Psoas muscle (tissue), 8 donors: ENCODE data around the gene CHMP6. TPM values are rescaled to one million over a fixed set of nuclear protein-coding genes. Genes with fewer than 3 reads are reported as not detected.

Experiments
- ATAC-seq, 4 donors: fragments of 200-7000 bp; cut with Tn5 transposase; one replicate each; pipeline ENCODE4 v1.9.1; 2020; ENCODE audit warnings: moderate library complexity in 3 of 4, mild to moderate bottlenecking in 2 of 4
- DNase-seq, 2 donors: peaks; one replicate each; pipeline ENCODE4 v3.0.0-alpha.2; 2020
- H3K27ac ChIP-seq: fragments of 200-600 bp; one replicate; pipeline ENCODE4 v1.8.0; 2022
- H3K27me3 ChIP-seq, 3 donors: fragments of 200-600 bp in 1 of 3; one replicate each; pipeline versions ENCODE4 v1.6.1 to v1.8.0; 2013 to 2022; ENCODE audit warnings: low read length in 2 of 3, mild to moderate bottlenecking in 2 of 3, moderate library complexity in 1 of 3; ENCODE audit not compliant: insufficient read depth in 3 of 3
- H3K36me3 ChIP-seq, 2 donors: fragments of 200-600 bp in 1 of 2; one replicate each; pipeline versions ENCODE4 v1.6.1 to v1.8.0; 2013 to 2022; ENCODE audit warnings: low read depth in 1 of 2, mild to moderate bottlenecking in 1 of 2, moderate library complexity in 1 of 2; ENCODE audit not compliant: insufficient read depth in 1 of 2
- H3K4me1 ChIP-seq: fragments of 200-600 bp; one replicate; pipeline ENCODE4 v1.8.0; 2022
- H3K4me3 ChIP-seq: fragments of 200-600 bp; one replicate; pipeline ENCODE4 v1.8.0; 2022; ENCODE audit warnings: mild to moderate bottlenecking
- H3K9me3 ChIP-seq: fragments of 200-600 bp; one replicate; pipeline ENCODE4 v1.8.0; 2022
- WGBS, 3 donors: extraction: QIAGEN DNeasy Blood & Tissue Kit; methylation state at CpG; one replicate each; pipeline versions ENCODE4 v1.1.6 to v1.1.7; 2013; 5-methylcytosine and 5-hydroxymethylcytosine counted together
- intact Hi-C, 2 donors: fragments of 100-400 bp; cut with DNase I; formaldehyde crosslinking; loops; one replicate each; pipeline versions ENCODE4 v1.11.0 to v1.14.2; 2022
- polyA plus RNA-seq, 3 donors: library from polyadenylated mRNA; stranded (reverse); fragments of 200-250 nt; gene quantifications; one replicate each; pipeline ENCODE4 v1.2.3, GENCODE V29; 2013
- total RNA-seq, 4 donors: library from RNA; stranded (reverse); fragmentation: NEBNext Ultra II Directional in 2 of 4; extraction: Animal tissue kit (Norgen Biotek cat#: 25700) in 2 of 4; gene quantifications; one replicate each; pipeline versions ENCODE4 v1.2.1 to v1.2.4, GENCODE V29; 2021 to 2023
- TF ChIP-seq, protein P1 (sequence below): fragments of 200-600 bp; IDR thresholded peaks from one replicate; pipeline ENCODE4 v1.8.0; 2022; ENCODE audit warnings: antibody characterized with exemption
- donor health status: healthy with polysubstance abuse.
- donor health status: DM: no; HTN: no; CAD: no; lungs with moderate emphysema.
- donor health status: Bipolar disorder and iron deficiency.
- donor health status: healthy.
- donor health status: DM: yes; HTN: yes; CAD: no.
- donor health status: DM: no; HTN: no; CAD: no.
- donor health status: DM: no; HTN: no; CAD: no.
- donor health status: DM: yes; HTN: yes; CAD: no.

Gene CHMP6
- total and polyA plus RNA-seq, 7 donors: 32.0 to 53.2 (median 36.9) TPM

- H3K36me3 ChIP-seq: no peaks in the 10 kb centered on the region
- peaks cover 0 to 9% (median 3%) of the 10 kb centered on the region in 3 donors for H3K27me3 ChIP-seq
- H3K4me3 ChIP-seq: no peak overlapping the region
- no peak overlapping the region for H3K27ac ChIP-seq
- intact Hi-C loops: loop anchor here in 1 of 2 donors (10.0 kb wide), 1 partner anchor 112 kb away; no protein-coding TSS in a partner anchor
- H3K4me1 ChIP-seq: no peaks in the 10 kb centered on the region
- H3K9me3 ChIP-seq: no peaks in the 10 kb centered on the region
- TF ChIP-seq, protein P1, sequence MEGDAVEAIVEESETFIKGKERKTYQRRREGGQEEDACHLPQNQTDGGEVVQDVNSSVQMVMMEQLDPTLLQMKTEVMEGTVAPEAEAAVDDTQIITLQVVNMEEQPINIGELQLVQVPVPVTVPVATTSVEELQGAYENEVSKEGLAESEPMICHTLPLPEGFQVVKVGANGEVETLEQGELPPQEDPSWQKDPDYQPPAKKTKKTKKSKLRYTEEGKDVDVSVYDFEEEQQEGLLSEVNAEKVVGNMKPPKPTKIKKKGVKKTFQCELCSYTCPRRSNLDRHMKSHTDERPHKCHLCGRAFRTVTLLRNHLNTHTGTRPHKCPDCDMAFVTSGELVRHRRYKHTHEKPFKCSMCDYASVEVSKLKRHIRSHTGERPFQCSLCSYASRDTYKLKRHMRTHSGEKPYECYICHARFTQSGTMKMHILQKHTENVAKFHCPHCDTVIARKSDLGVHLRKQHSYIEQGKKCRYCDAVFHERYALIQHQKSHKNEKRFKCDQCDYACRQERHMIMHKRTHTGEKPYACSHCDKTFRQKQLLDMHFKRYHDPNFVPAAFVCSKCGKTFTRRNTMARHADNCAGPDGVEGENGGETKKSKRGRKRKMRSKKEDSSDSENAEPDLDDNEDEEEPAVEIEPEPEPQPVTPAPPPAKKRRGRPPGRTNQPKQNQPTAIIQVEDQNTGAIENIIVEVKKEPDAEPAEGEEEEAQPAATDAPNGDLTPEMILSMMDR: no peak
- 80 to 83% (median 81%) methylated on average over 3 of the region's 3 CpGs for WGBS, 3 donors
- no peak for ATAC-seq
- DNase-seq: no peak
Observed at GRCh38 chr17:80976701-80977100, 14.9 kb upstream of the CHMP6 start.

GRCh38 chr17:80977172-80977571, 14.5 kb upstream of the CHMP6 start:
- intact Hi-C loops: loop anchor here in 1 of 2 donors (10.0 kb wide), 1 partner anchor 112 kb away; no protein-coding TSS in a partner anchor
- 92 to 95% (median 94%) methylated on average over 4 of the region's 4 CpGs for WGBS, 3 donors
- Histone ChIP-seq H3K27me3 (peaks cover 0 to 7% (median 3%) of the 10 kb centered on the region in 3 donors), H3K36me3 (no peaks in the 10 kb centered on the region), H3K4me3 (no peak overlapping the region), H3K4me1 (no peaks in the 10 kb centered on the region), H3K27ac (no peak overlapping the region), H3K9me3 (no peaks in the 10 kb centered on the region)
- ATAC-seq (no peak), DNase-seq (no peak)
- TF ChIP-seq, protein P1: no peak

- no peaks in the 10 kb centered on the region for H3K4me1 ChIP-seq
- intact Hi-C loops: loop anchor here in 1 of 2 donors (10.0 kb wide), 1 partner anchor 114 kb away; no protein-coding TSS in a partner anchor
- ATAC-seq: no peak
- H3K27me3 ChIP-seq: peaks cover 0 to 7% (median 3%) of the 10 kb centered on the region in 3 donors
- H3K36me3 ChIP-seq: no peaks in the 10 kb centered on the region
- H3K4me3 ChIP-seq: no peak overlapping the region
- peak in 1 of 2 donors; percentile 45 for DNase-seq
- WGBS, 3 donors: 71 to 74% (median 73%) methylated on average over 31 of the region's 31 CpGs
- H3K9me3 ChIP-seq: no peaks in the 10 kb centered on the region
- H3K27ac ChIP-seq: no peak overlapping the region
- TF ChIP-seq, protein P1: no peak
Observed at GRCh38 chr17:80978499-80979497, 12.8 kb upstream of the CHMP6 start.

GRCh38 chr17:80979547-80980378, 11.9 kb upstream of the CHMP6 start:
- ATAC-seq (no peak), DNase-seq (no peak)
- intact Hi-C loops: loop anchor here (2.0 to 10.0 kb wide), 3 partner anchors 112 to 553 kb away; no protein-coding TSS in a partner anchor
- TF ChIP-seq, protein P1: no peak
- H3K27me3 ChIP-seq: peaks cover 0 to 7% (median 3%) of the 10 kb centered on the region in 3 donors
- no peak overlapping the region for H3K4me3 ChIP-seq
- H3K4me1 ChIP-seq: peaks cover 4% of the 10 kb centered on the region
- WGBS, 3 donors: 62 to 72% (median 63%) methylated on average over 23 to 26 of the region's 26 CpGs
- no peaks in the 10 kb centered on the region for H3K36me3 ChIP-seq
- H3K9me3 ChIP-seq: no peaks in the 10 kb centered on the region
- H3K27ac ChIP-seq: no peak overlapping the region
